Mesendoderm (in vitro differentiated cells): ENCODE results near the gene ACSM3. TPM values are rescaled to one million over a fixed set of nuclear protein-coding genes. Genes with fewer than 3 reads are reported as not detected.

ENCODE experiments used
- small RNA-seq: library from polyadenylated mRNA; stranded (forward); fragments of <200 nt; extraction: miRNeasy Mini kit (QIAGEN cat#:217004); gene quantifications from one replicate; pipeline ENCODE3, GENCODE V24; 2013; ENCODE audit not compliant: insufficient read depth

The ACSM3 gene

Small RNA genes lying within 50 kb of the gene (small RNA-seq; reads per million reads assigned to genes)
- not detected for gene RF00618
- not detected for gene RNU6-944P
